Panc1 (cell line): ENCODE measurements around the gene ELMO1.

Experiments
- POLR2AphosphoS5 ChIP-seq: IDR thresholded peaks from 2 replicates; pipeline ENCODE4 v1.6.1; 2012; ENCODE audit warnings: mild to moderate bottlenecking, low read depth, low read length, moderate library complexity
- TF ChIP-seq, protein P1 (sequence below): fragments of 450-650 bp; IDR thresholded peaks from 2 replicates; pipeline ENCODE4 v1.5.1; 2017; ENCODE audit warnings: mild to moderate bottlenecking

DNA sequence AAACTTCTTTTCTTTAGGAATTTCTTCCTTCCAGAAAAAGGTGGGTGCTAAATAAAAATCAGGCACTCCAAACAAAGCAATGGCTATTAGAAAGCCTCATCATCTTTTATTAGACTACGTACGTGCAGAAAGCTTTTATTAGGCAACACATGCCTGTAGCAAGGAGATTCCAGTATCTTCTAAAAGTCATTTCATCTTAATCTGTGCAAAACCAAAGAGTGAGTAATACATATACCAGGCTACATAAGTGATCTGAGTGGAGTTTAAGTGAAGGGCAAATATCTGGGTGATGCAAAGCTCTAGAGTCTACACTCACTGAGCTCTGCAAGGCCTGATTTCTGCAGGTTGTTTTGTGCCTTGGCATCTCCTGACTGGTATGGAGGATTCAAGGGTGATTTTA lies 231.7 kb downstream of the ELMO1 start:
- TF ChIP-seq, protein P1, sequence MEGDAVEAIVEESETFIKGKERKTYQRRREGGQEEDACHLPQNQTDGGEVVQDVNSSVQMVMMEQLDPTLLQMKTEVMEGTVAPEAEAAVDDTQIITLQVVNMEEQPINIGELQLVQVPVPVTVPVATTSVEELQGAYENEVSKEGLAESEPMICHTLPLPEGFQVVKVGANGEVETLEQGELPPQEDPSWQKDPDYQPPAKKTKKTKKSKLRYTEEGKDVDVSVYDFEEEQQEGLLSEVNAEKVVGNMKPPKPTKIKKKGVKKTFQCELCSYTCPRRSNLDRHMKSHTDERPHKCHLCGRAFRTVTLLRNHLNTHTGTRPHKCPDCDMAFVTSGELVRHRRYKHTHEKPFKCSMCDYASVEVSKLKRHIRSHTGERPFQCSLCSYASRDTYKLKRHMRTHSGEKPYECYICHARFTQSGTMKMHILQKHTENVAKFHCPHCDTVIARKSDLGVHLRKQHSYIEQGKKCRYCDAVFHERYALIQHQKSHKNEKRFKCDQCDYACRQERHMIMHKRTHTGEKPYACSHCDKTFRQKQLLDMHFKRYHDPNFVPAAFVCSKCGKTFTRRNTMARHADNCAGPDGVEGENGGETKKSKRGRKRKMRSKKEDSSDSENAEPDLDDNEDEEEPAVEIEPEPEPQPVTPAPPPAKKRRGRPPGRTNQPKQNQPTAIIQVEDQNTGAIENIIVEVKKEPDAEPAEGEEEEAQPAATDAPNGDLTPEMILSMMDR: no peak
- TF ChIP-seq POLR2AphosphoS5: no peak
